GM21825 (cell line): ENCODE results near the gene TFPI2.
"Not testable (repeated sequence)": the region's sequence is repeated elsewhere in the genome, so short reads cannot be mapped to it uniquely, and the experiment has no call there.

ENCODE experiments used
- ATAC-seq: cut with Tn5 transposase; IDR thresholded peaks from one replicate; pipeline ENCODE4 v1.9.1; 2021; ENCODE audit warnings: mild to moderate bottlenecking, moderate library complexity; ENCODE audit not compliant: unreplicated experiment

The TFPI2 gene

GRCh38 chr7:93890464-93891068 is at the start of gene TFPI2:
Gene TFPI2, minus strand, starts transcription at chr7:93890753. Its CDS starts 75 bp downstream, at chr7:93890678.
- peak; percentile 55 for ATAC-seq

- no peak for ATAC-seq
These were observed 47.7 kb upstream of the TFPI2 start for GRCh38 chr7:93938293-93938692.

- ATAC-seq, result no peak
These were observed 47.3 kb upstream of the TFPI2 start for GRCh38 chr7:93937818-93938217.

- ATAC-seq, result no peak
These were observed 44.5 kb upstream of the TFPI2 start for GRCh38 chr7:93935102-93935501.

GRCh38 chr7:93933156-93933555 is 42.6 kb upstream of the TFPI2 start:
- no peak for ATAC-seq

- ATAC-seq, result no peak
These were observed 41.1 kb upstream of the TFPI2 start for GRCh38 chr7:93931655-93932054.

- no peak for ATAC-seq
These were observed 37.0 kb upstream of the TFPI2 start for GRCh38 chr7:93927585-93927984.

- no peak for ATAC-seq
These were observed 36.2 kb upstream of the TFPI2 start for GRCh38 chr7:93926800-93927199.

- ATAC-seq, result no peak
These were observed 33.4 kb upstream of the TFPI2 start for GRCh38 chr7:93923942-93924341.

- ATAC-seq, result no peak
These were observed 32.7 kb upstream of the TFPI2 start for GRCh38 chr7:93923296-93923695.

- ATAC-seq, result peak; percentile 89
These were observed 31.3 kb upstream of the TFPI2 start, which contains the start of gene GNG11 for GRCh38 chr7:93921607-93922566. Gene GNG11, plus strand, starts transcription at chr7:93921735. Its CDS starts 403 bp downstream, at chr7:93922138.

GRCh38 chr7:93921186-93921585 is 30.6 kb upstream of the TFPI2 start:
- ATAC-seq, result no peak

GRCh38 chr7:93920496-93921182 is 30.1 kb upstream of the TFPI2 start:
- no peak for ATAC-seq

GRCh38 chr7:93916315-93916714 is 25.8 kb upstream of the TFPI2 start:
- ATAC-seq, result not testable (repeated sequence)

- not testable (repeated sequence) for ATAC-seq
These were observed 25.3 kb upstream of the TFPI2 start for GRCh38 chr7:93915888-93916287.

- ATAC-seq, result not testable (repeated sequence)
These were observed 24.8 kb upstream of the TFPI2 start for GRCh38 chr7:93915206-93915842.

GRCh38 chr7:93914581-93915066 is 24.1 kb upstream of the TFPI2 start:
- ATAC-seq, result no peak

GRCh38 chr7:93913197-93913596 is 22.6 kb upstream of the TFPI2 start:
- ATAC-seq, result no peak

GRCh38 chr7:93911661-93912060 is 21.1 kb upstream of the TFPI2 start:
- peak; percentile 64 for ATAC-seq

GRCh38 chr7:93911242-93911641 is 20.7 kb upstream of the TFPI2 start:
- ATAC-seq, result not testable (repeated sequence)
